HL-60 (cell line): Measurements from ENCODE around the gene TENM4.

Experiments
- DNase-seq, 2 experiments: peaks; one replicate each; pipeline ENCODE4 v3.0.0-alpha.2; 2010 to 2020; ENCODE audit warnings: low read depth in 1 of 2, low spot score in 1 of 2
- H3K27ac ChIP-seq: fragments of 250-450 bp; sonication (Bioruptor Pico); replicated peaks from 2 replicates; pipeline ENCODE4 v1.5.1; 2020; ENCODE audit warnings: mild to moderate bottlenecking, moderate library complexity
- H3K27me3 ChIP-seq: fragments of 250-450 bp; sonication (Bioruptor Pico); 2 replicates; pipeline ENCODE4 v1.5.1; 2021; ENCODE audit warnings: mild to moderate bottlenecking, moderate library complexity; ENCODE audit not compliant: insufficient read depth, poor library complexity, severe bottlenecking
- H3K4me3 ChIP-seq: replicated peaks from 2 replicates; pipeline ENCODE4 v1.5.1; 2011; ENCODE audit warnings: mild to moderate bottlenecking, control low read depth, low read length; ENCODE audit not compliant: insufficient read depth
- GABPA ChIP-seq: IDR thresholded peaks from 2 replicates; pipeline ENCODE4 v1.6.1; 2012; ENCODE audit warnings: low read depth
- POLR2AphosphoS5 ChIP-seq: IDR thresholded peaks from 2 replicates; pipeline ENCODE4 v1.6.1; 2012; ENCODE audit warnings: low read depth
- SPI1 ChIP-seq: IDR thresholded peaks from 2 replicates; pipeline ENCODE4 v1.6.1; 2012; ENCODE audit warnings: low read depth, mild to moderate bottlenecking, borderline replicate concordance
- TF ChIP-seq, protein P1 (sequence below): IDR thresholded peaks from one replicate; pipeline ENCODE4 v1.5.1; 2011; ENCODE audit warnings: low read length, control low read depth, inconsistent platforms; ENCODE audit not compliant: insufficient read depth
- TF ChIP-seq, protein P2 (sequence below): IDR thresholded peaks from 2 replicates; pipeline ENCODE4 v1.6.1; 2012; ENCODE audit warnings: low read depth; ENCODE audit not compliant: insufficient replicate concordance

TENM4 gene

DNA sequence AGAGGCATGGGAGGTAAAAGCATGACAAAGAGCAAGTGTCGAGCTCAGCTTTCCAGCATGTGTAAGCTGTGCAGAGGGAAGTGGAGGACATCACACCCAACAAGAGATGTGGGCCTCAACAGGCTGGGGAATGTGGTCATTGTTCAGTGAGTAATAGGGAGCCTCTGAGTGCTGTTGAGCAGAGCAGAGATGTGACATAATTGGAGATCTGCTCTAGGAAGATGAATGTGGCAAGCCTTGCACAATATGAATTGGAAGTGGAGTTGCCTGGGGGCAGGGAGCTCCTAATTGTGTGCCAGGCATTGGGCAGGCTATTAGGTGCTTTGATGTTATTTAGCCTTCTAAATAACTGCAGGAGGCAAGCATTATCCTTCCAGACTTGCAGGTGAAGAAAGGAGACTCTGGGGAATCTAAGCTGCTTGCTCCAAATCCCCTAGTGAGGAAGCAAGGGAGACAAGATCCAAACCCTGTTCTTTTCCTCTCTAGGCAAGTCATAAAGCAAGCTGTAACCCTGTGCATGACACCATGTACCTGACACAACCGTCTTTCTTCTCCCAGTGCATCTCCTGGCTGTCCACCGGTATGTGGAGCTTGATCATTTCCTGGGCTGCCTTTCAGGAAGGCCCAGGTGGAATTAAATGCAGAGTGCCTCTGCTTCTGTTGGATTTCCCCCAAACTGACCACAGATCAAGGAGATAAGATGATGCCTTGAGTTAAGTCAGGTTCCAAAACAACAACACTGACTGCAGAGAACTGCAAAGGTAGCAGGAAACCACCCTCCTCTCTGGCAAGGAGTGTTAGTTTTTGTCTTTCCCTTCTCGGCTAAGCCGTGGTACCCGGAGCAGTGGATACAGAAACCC is 221.4 kb downstream of the TENM4 start:
- DNase-seq: no peak
- no peak for TF ChIP-seq POLR2AphosphoS5
- TF ChIP-seq, protein P1, sequence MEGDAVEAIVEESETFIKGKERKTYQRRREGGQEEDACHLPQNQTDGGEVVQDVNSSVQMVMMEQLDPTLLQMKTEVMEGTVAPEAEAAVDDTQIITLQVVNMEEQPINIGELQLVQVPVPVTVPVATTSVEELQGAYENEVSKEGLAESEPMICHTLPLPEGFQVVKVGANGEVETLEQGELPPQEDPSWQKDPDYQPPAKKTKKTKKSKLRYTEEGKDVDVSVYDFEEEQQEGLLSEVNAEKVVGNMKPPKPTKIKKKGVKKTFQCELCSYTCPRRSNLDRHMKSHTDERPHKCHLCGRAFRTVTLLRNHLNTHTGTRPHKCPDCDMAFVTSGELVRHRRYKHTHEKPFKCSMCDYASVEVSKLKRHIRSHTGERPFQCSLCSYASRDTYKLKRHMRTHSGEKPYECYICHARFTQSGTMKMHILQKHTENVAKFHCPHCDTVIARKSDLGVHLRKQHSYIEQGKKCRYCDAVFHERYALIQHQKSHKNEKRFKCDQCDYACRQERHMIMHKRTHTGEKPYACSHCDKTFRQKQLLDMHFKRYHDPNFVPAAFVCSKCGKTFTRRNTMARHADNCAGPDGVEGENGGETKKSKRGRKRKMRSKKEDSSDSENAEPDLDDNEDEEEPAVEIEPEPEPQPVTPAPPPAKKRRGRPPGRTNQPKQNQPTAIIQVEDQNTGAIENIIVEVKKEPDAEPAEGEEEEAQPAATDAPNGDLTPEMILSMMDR: no peak
- Histone ChIP-seq H3K4me3 (no peak overlapping the region), H3K27ac (no peak overlapping the region), H3K27me3 (no peaks in the 10 kb centered on the region)

DNA sequence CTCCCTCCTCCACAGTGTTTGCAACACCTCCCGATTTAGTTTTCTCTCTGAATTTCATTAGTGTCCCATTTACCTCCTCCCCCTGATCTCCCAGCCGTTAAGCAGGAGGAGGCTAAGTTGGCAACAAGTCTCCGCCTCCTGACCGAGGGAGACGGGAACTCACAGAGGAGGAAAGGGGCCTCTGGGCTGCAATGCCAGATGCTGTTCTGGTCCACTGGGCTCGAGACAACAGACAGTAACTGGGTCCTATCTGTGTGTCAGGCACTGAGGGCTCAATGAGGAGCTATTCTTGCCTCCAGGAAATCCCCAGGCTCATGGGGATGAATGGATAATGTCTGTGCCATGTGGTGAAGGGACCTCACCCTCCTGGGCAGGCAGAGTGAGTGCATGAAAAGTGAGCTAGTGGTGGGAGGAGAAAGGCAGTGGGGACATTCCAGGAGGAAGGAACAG is 228.1 kb downstream of the TENM4 start:
- TF ChIP-seq, protein P2, sequence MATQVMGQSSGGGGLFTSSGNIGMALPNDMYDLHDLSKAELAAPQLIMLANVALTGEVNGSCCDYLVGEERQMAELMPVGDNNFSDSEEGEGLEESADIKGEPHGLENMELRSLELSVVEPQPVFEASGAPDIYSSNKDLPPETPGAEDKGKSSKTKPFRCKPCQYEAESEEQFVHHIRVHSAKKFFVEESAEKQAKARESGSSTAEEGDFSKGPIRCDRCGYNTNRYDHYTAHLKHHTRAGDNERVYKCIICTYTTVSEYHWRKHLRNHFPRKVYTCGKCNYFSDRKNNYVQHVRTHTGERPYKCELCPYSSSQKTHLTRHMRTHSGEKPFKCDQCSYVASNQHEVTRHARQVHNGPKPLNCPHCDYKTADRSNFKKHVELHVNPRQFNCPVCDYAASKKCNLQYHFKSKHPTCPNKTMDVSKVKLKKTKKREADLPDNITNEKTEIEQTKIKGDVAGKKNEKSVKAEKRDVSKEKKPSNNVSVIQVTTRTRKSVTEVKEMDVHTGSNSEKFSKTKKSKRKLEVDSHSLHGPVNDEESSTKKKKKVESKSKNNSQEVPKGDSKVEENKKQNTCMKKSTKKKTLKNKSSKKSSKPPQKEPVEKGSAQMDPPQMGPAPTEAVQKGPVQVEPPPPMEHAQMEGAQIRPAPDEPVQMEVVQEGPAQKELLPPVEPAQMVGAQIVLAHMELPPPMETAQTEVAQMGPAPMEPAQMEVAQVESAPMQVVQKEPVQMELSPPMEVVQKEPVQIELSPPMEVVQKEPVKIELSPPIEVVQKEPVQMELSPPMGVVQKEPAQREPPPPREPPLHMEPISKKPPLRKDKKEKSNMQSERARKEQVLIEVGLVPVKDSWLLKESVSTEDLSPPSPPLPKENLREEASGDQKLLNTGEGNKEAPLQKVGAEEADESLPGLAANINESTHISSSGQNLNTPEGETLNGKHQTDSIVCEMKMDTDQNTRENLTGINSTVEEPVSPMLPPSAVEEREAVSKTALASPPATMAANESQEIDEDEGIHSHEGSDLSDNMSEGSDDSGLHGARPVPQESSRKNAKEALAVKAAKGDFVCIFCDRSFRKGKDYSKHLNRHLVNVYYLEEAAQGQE: no peak
- TF ChIP-seq SPI1 (no peak), GABPA (no peak), POLR2AphosphoS5 (no peak)
- TF ChIP-seq, protein P1: no peak
- no peak for DNase-seq
- no peak overlapping the region for H3K27ac ChIP-seq
- H3K27me3 ChIP-seq: no peaks in the 10 kb centered on the region
- no peak overlapping the region for H3K4me3 ChIP-seq

DNA sequence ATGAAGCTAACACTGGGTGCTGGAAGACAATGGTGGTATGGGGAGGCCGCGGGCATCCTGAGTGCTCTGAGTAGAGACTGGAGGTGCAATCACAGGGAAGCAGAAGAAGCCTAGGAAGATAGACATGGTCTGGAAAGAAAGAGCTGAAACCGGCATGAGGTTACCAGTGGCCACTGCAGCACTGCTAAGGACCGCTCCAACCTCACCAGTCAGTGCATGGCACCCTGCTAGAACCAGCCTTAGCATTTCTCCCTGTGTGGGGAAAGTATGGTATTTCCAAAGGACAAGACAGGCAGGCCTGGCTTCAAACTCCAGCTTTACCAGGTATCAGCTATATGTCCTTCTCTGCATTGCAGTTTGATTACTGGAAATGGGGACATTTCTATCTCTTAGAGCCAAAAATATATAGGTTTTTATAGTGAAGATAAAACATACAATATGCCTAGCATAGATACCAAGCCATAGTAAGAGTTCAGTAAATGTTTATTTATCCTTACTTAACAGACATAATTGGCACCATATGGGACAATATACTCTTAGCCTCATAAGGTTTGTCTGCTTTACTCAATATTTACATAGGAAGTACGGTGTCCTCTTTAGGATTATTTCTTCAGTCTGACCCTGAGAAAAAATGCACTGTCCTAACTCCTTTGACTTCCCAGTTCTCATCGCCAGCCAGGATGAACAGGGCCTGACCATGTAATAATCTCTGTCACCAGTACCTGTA is 231.1 kb downstream of the TENM4 start:
- DNase-seq: no peak
- TF ChIP-seq GABPA (no peak), POLR2AphosphoS5 (no peak)
- TF ChIP-seq, protein P1: no peak
- TF ChIP-seq, protein P2: no peak
- no peaks in the 10 kb centered on the region for H3K27me3 ChIP-seq
- no peak overlapping the region for H3K27ac ChIP-seq
- H3K4me3 ChIP-seq: no peak overlapping the region
